Immature natural killer cell (primary cell): Measurements from ENCODE around the gene LRTM1. TPM values are rescaled to one million over a fixed set of nuclear protein-coding genes. Genes with fewer than 3 reads are reported as not detected.

Experiments
- DNase-seq, 3 donors: peaks; one replicate each; pipeline ENCODE4 v3.0.0; 2022; ENCODE audit warnings: mixed read lengths in 1 of 3
- H3K27ac Mint-ChIP-seq, 6 donors: one replicate each; pipeline ENCODE4 v1.8.0; 2020; ENCODE audit warnings: mixed read lengths in 6 of 6, mild to moderate bottlenecking in 5 of 6, inconsistent platforms in 4 of 6, moderate library complexity in 3 of 6
- H3K27me3 Mint-ChIP-seq, 3 donors: one replicate each; pipeline ENCODE4 v1.8.0; 2020 to 2021; ENCODE audit warnings: low read depth in 3 of 3, mild to moderate bottlenecking in 3 of 3, mixed read lengths in 3 of 3, moderate library complexity in 3 of 3, inconsistent platforms in 1 of 3
- H3K36me3 Mint-ChIP-seq, 3 donors: one replicate each; pipeline ENCODE4 v1.8.0; 2020; ENCODE audit warnings: mixed read lengths in 3 of 3, inconsistent platforms in 2 of 3, mild to moderate bottlenecking in 2 of 3
- H3K4me1 Mint-ChIP-seq, 2 donors: one replicate each; pipeline ENCODE4 v1.8.0; 2020; ENCODE audit warnings: inconsistent platforms in 2 of 2, mild to moderate bottlenecking in 2 of 2, mixed read lengths in 2 of 2, moderate library complexity in 1 of 2
- H3K4me3 Mint-ChIP-seq, 5 donors: one replicate each; pipeline ENCODE4 v1.8.0; 2020; ENCODE audit warnings: mild to moderate bottlenecking in 5 of 5, mixed read lengths in 5 of 5, inconsistent platforms in 3 of 5, moderate library complexity in 3 of 5
- H3K9me3 Mint-ChIP-seq, 6 donors: one replicate each; pipeline ENCODE4 v1.8.0; 2020; ENCODE audit warnings: mild to moderate bottlenecking in 6 of 6, mixed read lengths in 6 of 6, inconsistent platforms in 4 of 6, moderate library complexity in 3 of 6
- polyA plus RNA-seq, 3 donors: library from polyadenylated mRNA; unstranded; fragments of 300-500 nt; fragmentation: Illumina TruSeq; gene quantifications; one replicate each; pipeline ENCODE4 v1.2.3, GENCODE V29; 2021

LRTM1 gene
- polyA plus RNA-seq, 3 donors from 2014 or later = not detected

DNA sequence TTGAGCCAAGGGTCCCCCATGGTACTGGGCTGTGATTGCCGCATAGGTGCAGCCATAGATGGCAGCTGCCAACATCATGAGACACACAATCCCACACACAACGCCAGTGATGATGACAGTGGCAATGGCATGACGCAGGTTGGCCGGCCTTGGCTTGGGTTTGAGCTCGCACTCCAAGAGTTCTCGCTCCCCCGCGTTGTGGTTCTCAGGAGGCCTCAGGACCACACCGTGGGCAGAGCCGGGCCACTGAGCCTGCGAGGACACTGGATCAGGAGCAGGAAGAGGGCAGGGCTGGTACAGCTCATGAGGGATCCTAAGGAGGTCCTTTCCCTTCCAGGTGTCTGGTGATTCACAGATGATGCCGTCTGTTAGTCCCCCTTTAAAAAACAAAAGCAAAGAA is 9.3 kb downstream of the LRTM1 start:
- no peak overlapping the region for H3K4me3 Mint-ChIP-seq
- peaks cover 0 to 3% (median 0%) of the 10 kb centered on the region in 3 donors for H3K36me3 Mint-ChIP-seq
- H3K9me3 Mint-ChIP-seq = peaks cover 2 to 9% (median 6%) of the 10 kb centered on the region in 6 donors
- H3K27ac Mint-ChIP-seq = no peak overlapping the region
- no peaks in the 10 kb centered on the region for H3K4me1 Mint-ChIP-seq
- H3K27me3 Mint-ChIP-seq = no peaks in the 10 kb centered on the region
- no peak for DNase-seq

- no peaks in the 10 kb centered on the region for H3K27me3 Mint-ChIP-seq
- no peak overlapping the region for H3K4me3 Mint-ChIP-seq
- H3K27ac Mint-ChIP-seq = no peak overlapping the region
- H3K9me3 Mint-ChIP-seq = peaks cover 2 to 9% (median 8%) of the 10 kb centered on the region in 6 donors
- DNase-seq = no peak
- H3K36me3 Mint-ChIP-seq = peaks cover 0 to 3% (median 0%) of the 10 kb centered on the region in 3 donors
- H3K4me1 Mint-ChIP-seq = no peaks in the 10 kb centered on the region
Observed at GRCh38 chr3:54917862-54918261, 10.0 kb downstream of the LRTM1 start.

DNA sequence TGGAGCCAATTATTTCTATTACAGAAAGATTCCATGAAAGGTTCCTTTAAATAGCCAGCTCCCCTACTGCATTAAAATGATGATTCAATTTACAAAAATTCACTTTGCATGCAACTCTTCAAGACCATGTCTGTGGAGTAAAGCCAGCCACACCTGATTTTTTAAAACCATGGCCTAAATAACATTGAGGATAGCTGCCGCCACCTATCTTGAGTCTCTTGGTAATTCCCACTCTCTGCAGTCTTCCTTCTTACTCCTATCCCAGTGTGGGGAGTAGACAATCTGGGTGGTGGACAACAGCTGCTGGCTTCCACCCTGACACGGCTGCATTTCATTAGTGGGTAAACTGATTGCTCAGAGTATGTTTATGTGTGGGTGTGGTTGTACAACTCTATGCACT is 10.7 kb downstream of the LRTM1 start:
- Mint-ChIP-seq H3K27ac (no peak overlapping the region), H3K27me3 (no peaks in the 10 kb centered on the region), H3K36me3 (peaks cover 0 to 7% (median 0%) of the 10 kb centered on the region in 3 donors), H3K4me1 (no peaks in the 10 kb centered on the region), H3K9me3 (peaks cover 2 to 9% (median 7%) of the 10 kb centered on the region in 6 donors), H3K4me3 (no peak overlapping the region)
- no peak for DNase-seq

DNA sequence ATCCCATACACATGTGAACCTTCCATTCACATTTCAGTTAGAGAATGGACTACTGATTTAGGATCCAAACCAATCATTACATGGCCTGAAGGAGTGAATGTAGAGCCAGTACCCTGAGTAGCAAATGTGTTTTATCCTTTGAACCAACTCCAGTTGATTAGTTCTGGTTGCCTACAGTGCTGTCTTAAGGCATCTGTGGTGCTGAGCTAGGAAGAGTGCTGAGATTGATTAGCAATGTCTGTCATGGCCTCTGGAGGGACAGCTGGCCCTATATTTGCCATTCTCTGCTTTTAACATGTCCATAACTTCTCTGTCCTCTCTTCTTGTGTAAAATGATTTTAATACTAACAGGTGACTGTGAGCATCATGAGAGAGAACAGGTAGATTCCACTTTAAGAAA is 11.1 kb downstream of the LRTM1 start:
- Mint-ChIP-seq H3K27ac (no peak overlapping the region), H3K27me3 (no peaks in the 10 kb centered on the region), H3K4me3 (no peak overlapping the region), H3K36me3 (peaks cover 0 to 7% (median 0%) of the 10 kb centered on the region in 3 donors), H3K4me1 (no peaks in the 10 kb centered on the region), H3K9me3 (peaks cover 2 to 9% (median 7%) of the 10 kb centered on the region in 6 donors)
- DNase-seq = no peak

GRCh38 chr3:54915976-54916375 is 11.9 kb downstream of the LRTM1 start:
- H3K27ac Mint-ChIP-seq = no peak overlapping the region
- H3K4me1 Mint-ChIP-seq = no peaks in the 10 kb centered on the region
- no peak for DNase-seq
- H3K4me3 Mint-ChIP-seq = no peak overlapping the region
- peaks cover 0 to 7% (median 0%) of the 10 kb centered on the region in 3 donors for H3K36me3 Mint-ChIP-seq
- H3K27me3 Mint-ChIP-seq = no peaks in the 10 kb centered on the region
- peaks cover 2 to 9% (median 7%) of the 10 kb centered on the region in 6 donors for H3K9me3 Mint-ChIP-seq

DNA sequence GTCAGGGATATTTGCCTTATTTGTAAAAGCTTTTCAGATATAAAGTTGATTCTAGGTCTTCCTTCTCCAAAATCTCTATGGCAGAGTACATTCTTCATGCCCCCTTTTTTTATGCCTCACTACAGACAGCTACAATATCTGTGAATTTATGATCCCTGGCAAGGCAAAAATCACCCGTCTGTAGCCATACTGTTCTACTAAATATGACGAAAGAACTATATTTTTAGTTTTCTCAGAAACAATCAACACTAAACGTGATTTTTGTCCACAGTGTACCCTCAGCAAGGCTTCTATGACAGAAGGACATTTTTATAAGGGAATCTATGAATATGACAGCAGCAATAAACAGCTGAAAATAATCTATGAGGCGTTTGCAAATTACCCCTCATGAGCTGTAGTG is 12.7 kb downstream of the LRTM1 start:
- no peaks in the 10 kb centered on the region for H3K27me3 Mint-ChIP-seq
- H3K4me3 Mint-ChIP-seq = no peak overlapping the region
- H3K9me3 Mint-ChIP-seq = peaks cover 2 to 9% (median 7%) of the 10 kb centered on the region in 6 donors
- no peak for DNase-seq
- no peak overlapping the region for H3K27ac Mint-ChIP-seq
- no peaks in the 10 kb centered on the region for H3K4me1 Mint-ChIP-seq
- H3K36me3 Mint-ChIP-seq = peaks cover 0 to 7% (median 0%) of the 10 kb centered on the region in 3 donors

- no peak overlapping the region for H3K4me3 Mint-ChIP-seq
- H3K36me3 Mint-ChIP-seq = peaks cover 0 to 7% (median 0%) of the 10 kb centered on the region in 3 donors
- H3K27ac Mint-ChIP-seq = no peak overlapping the region
- no peak for DNase-seq
- H3K27me3 Mint-ChIP-seq = no peaks in the 10 kb centered on the region
- no peaks in the 10 kb centered on the region for H3K4me1 Mint-ChIP-seq
- peaks cover 0 to 9% (median 7%) of the 10 kb centered on the region in 6 donors for H3K9me3 Mint-ChIP-seq
Observed at GRCh38 chr3:54914180-54914579, 13.7 kb downstream of the LRTM1 start.

DNA sequence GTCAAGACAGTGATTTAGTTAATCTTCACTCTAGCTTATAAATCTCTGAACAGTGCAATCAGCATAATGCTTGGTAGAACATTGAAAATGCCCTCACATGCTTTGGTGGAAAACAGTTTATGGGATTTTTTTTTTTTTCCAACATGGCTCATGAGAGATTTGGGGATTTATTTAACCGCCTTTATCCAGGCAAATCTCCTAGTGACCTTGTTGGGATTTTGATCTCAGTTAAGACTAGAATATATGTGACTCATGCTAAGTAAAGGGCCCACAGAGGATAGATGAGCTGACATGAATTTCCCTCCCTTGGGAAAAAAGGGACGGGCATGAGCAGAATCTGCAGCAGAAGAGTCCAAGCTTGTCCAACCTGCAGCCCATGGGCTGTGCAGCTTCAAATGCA is 18.7 kb downstream of the LRTM1 start:
- no peak for DNase-seq
- peaks cover 0 to 2% (median 2%) of the 10 kb centered on the region in 3 donors for H3K27me3 Mint-ChIP-seq

GRCh38 chr3:54906763-54907162 is 21.1 kb downstream of the LRTM1 start:
- Mint-ChIP-seq H3K9me3 (peaks cover 0 to 6% (median 3%) of the 10 kb centered on the region in 6 donors), H3K27me3 (peaks cover 0 to 2% (median 2%) of the 10 kb centered on the region in 3 donors), H3K36me3 (no peaks in the 10 kb centered on the region), H3K27ac (no peak overlapping the region), H3K4me1 (no peaks in the 10 kb centered on the region), H3K4me3 (no peak overlapping the region)
- no peak for DNase-seq

More for the DNA sequence above, 18.7 kb downstream of the LRTM1 start:
- peaks cover 0 to 5% (median 0%) of the 10 kb centered on the region in 3 donors for H3K36me3 Mint-ChIP-seq
- H3K4me3 Mint-ChIP-seq = no peak overlapping the region
- H3K9me3 Mint-ChIP-seq = peaks cover 0 to 8% (median 4%) of the 10 kb centered on the region in 6 donors
- no peaks in the 10 kb centered on the region for H3K4me1 Mint-ChIP-seq
- no peak overlapping the region for H3K27ac Mint-ChIP-seq

DNA sequence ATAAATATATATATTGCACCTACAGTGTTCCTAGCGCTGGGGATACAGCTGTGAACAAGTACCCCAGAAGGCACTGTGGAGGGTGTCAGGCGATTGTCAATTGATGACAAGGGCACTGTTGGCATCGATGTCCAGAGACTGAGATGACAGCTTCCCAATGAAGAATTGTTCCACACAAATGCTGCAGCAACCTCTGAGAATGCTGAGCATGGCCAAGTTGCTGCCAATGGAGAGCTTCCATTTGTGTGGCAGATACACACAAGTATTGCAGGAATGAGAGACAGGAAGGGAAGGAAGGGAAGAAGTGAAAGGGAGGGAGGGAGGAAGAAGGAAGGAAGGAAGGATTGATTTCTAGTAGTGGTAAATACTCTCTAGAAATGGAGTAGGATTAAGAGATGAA is 21.9 kb downstream of the LRTM1 start:
- Mint-ChIP-seq H3K4me1 (no peaks in the 10 kb centered on the region), H3K9me3 (peaks cover 0 to 6% (median 2%) of the 10 kb centered on the region in 6 donors), H3K4me3 (no peak overlapping the region), H3K36me3 (no peaks in the 10 kb centered on the region), H3K27me3 (peaks cover 0 to 2% (median 2%) of the 10 kb centered on the region in 3 donors), H3K27ac (no peak overlapping the region)
- DNase-seq = no peak

DNA sequence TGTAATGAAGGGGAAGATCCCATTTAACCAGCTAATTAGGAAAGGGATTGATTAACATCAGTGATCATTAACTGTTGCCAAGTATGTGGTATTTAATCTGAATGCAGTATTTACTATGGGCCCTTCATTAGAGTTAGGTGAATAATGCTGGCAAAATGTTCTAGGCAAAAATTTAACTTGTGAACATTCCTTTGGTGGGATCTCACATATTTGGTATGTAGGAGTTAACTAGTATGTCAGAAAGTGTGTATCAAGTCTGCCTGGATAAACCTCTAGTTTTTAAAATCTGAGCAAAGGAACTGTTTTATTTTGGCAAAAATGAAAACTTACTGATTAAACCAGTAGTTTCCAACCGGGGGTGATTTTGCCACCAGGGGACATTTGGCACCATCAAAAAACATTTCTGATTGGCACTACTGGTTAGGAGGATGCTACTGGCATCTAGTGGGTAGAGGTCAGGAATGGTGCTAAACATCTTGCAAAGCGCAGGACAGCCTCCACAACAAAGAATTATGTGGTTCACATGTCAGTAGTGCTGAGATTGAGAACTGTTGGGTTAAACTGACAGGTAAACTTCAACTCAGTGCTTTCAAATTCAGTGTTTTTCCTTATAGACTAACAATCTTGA is 22.5 kb downstream of the LRTM1 start:
- H3K4me3 Mint-ChIP-seq = no peak overlapping the region

DNA sequence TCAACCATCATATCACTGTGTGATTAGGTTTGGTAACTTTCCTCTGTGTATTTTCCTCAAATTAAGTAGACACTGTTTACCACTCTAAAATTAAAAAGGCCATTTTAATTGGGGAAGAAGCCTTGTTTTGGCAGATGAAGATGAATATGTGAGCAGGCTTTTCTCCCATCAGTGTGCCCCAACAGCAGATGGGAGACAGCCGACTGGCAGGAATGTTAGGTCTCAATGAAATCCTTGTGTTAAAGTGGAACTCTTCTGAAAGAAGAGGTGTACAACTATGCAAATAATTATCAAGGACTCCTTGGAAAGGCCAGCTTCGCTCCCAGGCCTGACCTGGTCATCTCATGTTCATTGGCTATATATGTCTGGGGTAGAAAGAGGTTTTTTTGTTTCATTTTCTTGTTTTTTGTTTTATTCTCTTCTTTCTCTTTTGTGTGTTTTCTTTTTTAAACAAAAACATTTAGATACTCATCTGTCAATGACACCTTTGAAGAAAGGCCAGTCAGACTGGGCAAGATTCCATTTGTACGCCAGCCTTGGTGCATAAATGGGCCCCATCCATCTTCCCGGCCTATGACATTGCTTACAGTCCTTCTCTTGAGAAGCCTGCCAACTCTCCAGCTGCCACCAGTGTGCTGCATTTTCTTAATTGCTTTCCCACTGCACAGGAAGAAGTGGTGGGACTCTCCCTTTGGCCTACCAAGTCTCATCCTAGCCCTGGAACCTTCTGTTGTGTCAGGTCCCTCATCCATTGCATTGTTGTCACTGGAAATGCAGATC is 25.8 kb downstream of the LRTM1 start:
- Mint-ChIP-seq H3K4me3 (no peak overlapping the region), H3K27ac (no peak overlapping the region), H3K4me1 (no peaks in the 10 kb centered on the region), H3K9me3 (peaks cover 0 to 7% (median 2%) of the 10 kb centered on the region in 6 donors), H3K36me3 (no peaks in the 10 kb centered on the region), H3K27me3 (peaks cover 0 to 3% (median 2%) of the 10 kb centered on the region in 3 donors)
- DNase-seq = no peak

More for the DNA sequence above, 22.5 kb downstream of the LRTM1 start:
- H3K9me3 Mint-ChIP-seq = peaks cover 0 to 7% (median 2%) of the 10 kb centered on the region in 6 donors
- no peaks in the 10 kb centered on the region for H3K36me3 Mint-ChIP-seq
- peaks cover 0 to 2% (median 2%) of the 10 kb centered on the region in 3 donors for H3K27me3 Mint-ChIP-seq
- no peak for DNase-seq
- H3K27ac Mint-ChIP-seq = no peak overlapping the region
- no peaks in the 10 kb centered on the region for H3K4me1 Mint-ChIP-seq

GRCh38 chr3:54900838-54901591 is 26.8 kb downstream of the LRTM1 start:
- Mint-ChIP-seq H3K4me3 (no peak overlapping the region), H3K36me3 (no peaks in the 10 kb centered on the region)

More at GRCh38 chr3:54900838-54901591, 26.8 kb downstream of the LRTM1 start:
- DNase-seq = no peak
- Mint-ChIP-seq H3K9me3 (peaks cover 0 to 7% (median under 1%) of the 10 kb centered on the region in 6 donors), H3K27me3 (peaks cover 0 to 3% (median 2%) of the 10 kb centered on the region in 3 donors), H3K27ac (no peak overlapping the region), H3K4me1 (no peaks in the 10 kb centered on the region)
